Bone marrow (tissue), 2 donors: ENCODE results near the gene SLC6A3.
"Not testable (repeated sequence)": the region's sequence is repeated elsewhere in the genome, so short reads cannot be mapped to it uniquely, and the experiment has no call there.

ENCODE experiments used
- DNase-seq, 2 donors: peaks; one replicate each; lab custom pipeline; 2025; lab: John Stamatoyannopoulos, UW

The SLC6A3 gene

DNA sequence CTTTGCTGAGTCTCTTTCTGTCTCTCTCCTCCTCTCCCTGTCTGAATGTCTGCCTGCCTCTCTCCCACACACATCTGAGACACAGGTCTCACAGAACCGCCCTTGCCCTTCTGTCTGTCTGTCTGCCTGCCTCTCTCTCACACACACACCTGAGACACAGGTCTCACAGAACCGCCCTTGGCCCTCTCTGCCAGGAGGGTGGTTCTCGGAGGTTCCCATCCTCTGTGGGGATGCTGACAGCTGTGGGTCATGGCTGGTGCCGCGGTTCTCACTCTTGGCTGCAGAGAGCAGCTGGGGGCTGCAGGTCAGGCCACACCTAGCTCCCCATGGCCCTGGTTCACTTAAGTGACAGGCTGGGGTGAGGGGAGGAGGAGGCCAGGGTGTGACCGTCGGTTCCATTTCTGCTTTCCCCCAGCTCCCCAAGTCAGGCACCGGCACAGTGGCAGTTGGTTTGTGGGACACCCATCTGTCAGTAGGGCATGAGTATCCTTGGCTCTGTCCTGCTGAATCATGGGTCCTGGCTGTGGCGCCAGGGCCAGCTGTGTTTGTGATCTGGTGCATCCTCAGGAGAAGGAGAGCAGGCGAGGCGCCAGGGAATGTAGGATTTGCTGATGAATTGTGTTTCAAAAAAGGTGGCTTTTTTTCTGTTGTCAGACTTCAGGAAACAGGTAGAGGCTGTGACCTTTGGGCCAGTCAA is 58.0 kb downstream of the SLC6A3 start:
- DNase-seq: no peak

DNA sequence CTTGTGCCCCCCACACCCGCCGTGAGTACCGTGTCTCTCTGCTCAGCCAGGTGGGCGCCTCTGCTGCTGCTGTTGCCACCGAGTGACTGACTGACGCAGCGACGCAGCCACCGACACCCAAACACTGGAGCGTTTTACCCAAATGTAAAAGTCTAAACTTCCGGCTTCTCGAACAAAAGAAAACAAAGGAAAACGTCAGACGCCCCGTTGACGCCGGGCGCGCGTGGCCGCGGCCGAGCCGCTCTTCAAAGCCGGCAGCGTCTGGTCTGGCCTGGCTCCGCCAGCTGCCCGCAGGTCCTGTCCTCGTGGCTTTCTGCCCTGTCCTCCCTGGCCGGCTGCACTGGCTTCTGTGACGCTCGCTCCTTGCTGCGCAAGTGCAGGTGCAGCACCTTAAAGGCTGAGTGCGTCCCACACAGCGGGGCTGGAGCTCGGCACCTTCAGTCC is 58.9 kb downstream of the SLC6A3 start:
- DNase-seq: peak; percentile 16 to 43

DNA sequence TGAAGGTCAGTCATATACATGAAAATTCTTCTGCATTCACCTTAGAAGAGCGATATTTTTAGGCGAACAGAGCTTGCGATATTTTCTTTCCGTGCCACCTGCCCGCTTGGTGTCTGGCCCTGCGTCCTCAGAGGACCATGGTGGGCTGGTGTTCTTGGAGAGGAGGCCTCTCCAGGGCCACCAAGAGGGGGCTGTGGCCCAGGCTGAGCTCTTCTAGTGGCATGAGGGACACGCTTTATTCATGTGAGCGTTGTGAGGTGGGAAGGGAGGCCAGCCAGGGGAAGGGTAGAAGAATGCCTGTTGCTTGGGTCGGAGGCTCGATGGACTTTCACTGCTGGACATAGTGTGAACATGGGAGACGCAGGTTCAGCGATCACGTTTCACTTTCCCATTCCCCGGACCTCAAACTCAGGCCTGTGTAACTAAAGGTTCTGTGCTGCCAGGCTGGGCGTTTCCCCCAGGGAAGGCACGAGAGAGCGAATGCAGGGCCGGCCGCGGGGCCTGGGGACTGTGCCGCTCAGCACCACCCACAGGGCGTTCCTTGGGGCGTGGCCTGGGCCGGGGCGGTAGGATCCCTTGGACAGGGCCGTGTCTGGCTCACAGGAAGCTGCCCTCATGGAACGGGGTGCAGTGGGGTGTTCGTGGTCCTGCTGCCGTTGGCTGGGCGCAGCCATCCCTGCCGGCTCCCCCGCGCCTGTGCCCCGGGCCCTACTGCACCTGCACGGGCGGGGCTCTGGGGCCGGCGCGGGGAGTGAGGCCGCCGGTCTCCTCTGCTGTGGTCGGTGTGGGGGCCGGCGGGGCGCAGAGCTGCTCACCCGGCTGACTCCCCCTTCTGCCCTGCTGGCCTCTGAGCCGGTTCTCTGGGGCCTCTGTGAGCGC is 59.6 kb downstream of the SLC6A3 start:
- peak; percentile 38 to 65 for DNase-seq

DNA sequence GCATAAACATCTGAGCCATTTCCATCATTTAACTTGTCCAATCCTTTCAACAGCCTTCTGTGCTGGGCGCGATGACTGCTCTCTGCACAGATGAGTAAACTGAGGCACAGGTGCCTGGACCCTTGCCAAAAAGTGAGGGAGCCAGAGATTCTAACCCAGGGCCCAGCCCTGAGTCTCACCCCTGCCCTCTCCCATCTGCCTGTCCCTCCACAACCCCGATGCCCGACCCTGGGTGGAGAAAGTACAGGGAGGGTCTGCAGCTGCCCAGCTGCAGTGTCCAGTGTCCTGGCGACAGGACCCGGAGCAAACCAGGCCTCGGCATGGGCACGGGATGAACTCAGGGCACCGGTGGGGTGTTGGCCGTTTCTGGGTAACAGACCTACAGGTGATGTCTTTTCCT is 60.7 kb downstream of the SLC6A3 start:
- DNase-seq: no peak

DNA sequence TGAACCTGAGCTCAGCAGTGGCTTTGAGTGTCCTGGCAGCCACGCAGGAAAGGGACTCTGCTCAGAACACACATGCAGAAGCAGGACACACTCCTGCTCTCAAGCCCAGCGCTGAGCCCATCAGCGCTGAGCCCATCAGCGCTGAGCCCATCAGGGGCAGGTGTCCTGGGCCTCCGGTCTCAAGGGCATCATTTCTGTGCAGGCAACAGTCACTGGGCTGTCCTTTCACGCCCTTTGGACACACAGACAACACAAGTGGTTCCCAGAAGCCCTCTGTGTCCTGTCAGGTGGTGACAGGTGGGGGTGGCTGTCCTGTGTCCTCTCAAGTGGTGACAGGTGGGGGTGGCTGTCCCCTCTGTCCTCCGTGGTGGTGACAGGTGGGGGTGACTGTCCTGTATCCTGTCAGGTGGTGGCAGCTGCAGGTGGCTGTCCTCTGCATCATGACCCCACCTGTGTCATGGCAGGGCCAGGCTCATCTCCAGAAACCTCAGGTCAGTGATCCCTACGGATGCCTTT is 61.3 kb downstream of the SLC6A3 start:
- no peak for DNase-seq

DNA sequence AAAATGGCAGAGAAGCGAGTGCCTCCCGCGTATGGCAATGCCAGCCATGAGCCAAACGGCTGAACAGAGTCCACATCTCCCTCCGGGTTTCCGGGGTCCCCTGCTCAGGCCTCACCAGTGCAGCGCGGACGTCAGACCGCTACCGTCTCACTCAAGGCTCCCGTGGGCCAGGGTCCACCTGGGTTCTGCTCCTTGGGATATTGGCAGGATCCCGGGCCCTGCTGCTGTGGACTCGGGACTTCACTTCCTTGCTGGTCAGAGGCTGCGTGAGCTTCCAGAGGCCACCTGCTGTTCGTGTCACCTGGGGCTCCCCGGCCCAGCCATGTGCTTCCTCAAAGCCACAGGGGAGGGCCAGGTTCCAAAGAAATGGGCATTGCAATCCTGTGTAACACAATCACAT is 61.9 kb downstream of the SLC6A3 start:
- no peak for DNase-seq

DNA sequence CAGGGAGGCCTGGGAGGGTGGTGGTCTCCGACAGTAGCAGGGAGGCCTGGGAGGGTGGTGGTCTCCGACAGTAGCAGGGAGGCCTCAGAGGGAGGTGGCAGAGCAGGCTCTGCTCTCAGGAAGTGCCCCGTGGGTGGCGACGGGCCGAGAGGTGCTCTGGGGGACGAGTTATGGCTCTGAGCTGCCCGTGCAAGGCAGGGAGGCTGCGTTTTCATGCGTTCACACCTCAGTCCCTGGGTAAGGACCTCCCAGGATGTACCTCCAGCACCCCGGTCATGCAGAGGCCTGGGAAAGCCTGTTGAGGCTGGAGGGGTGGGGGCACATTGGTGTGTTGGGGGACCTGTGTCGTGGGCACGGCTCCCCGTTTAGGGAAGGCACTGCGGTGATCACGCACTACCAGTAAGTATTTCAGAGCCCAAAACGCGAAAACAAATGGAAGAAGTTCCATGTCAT is 63.0 kb downstream of the SLC6A3 start:
- DNase-seq: no peak

DNA sequence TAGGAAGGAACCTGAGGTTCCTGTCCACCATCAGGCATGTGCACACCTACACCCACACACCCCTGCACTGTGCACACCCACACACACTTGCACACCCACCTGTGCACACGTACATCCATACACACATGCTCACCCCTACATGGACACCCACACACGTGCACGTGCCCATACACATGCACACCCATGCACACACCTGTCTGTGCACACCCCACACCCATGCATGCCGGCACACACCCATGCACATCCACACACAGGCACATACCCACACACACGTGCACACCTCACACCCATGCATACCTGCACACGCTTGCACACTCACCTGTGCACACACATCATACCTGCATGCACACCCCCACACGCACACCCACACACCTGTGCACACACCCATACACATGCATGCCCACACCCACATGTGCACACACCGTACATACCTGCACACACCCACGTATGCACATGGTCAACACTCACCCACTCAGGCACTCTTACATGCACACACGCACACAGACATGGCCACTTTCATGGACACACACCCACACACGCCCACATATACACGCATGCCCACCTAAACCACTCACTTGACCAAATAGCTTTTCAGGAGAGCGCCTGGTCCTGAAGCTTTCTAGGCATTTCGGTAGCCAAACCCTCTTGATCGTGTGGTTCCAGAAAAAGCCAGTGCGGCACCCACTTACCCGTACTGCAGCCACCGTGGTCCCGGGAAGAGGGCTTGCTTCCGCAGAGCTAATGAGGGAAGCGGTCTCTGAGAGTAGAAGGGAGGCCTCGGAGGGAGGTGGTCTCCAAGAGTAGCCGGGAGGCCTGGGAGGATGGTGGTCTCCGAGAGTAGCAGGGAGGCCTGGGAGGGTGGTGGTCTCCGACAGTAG is 63.6 kb downstream of the SLC6A3 start:
- DNase-seq: no peak

DNA sequence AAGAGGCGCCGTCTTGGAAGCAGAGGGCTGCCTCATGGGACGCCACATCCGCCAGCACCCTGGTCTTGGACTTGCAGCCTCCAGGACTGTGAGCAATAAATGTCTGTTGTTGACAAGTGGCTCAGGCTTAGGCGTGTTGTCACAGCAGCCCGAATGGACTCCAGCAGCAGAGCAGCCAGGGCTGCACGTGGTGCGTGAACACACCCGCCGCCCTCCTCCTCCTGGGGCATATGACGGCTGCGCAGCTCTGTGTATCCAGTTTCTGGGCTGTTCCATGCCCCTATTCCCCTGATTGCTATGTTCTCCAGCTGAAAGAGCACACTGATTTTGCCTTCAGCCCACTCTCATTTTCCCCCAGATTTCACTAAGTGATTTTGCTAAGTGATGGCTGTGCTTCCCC is 64.3 kb downstream of the SLC6A3 start:
- no peak for DNase-seq

DNA sequence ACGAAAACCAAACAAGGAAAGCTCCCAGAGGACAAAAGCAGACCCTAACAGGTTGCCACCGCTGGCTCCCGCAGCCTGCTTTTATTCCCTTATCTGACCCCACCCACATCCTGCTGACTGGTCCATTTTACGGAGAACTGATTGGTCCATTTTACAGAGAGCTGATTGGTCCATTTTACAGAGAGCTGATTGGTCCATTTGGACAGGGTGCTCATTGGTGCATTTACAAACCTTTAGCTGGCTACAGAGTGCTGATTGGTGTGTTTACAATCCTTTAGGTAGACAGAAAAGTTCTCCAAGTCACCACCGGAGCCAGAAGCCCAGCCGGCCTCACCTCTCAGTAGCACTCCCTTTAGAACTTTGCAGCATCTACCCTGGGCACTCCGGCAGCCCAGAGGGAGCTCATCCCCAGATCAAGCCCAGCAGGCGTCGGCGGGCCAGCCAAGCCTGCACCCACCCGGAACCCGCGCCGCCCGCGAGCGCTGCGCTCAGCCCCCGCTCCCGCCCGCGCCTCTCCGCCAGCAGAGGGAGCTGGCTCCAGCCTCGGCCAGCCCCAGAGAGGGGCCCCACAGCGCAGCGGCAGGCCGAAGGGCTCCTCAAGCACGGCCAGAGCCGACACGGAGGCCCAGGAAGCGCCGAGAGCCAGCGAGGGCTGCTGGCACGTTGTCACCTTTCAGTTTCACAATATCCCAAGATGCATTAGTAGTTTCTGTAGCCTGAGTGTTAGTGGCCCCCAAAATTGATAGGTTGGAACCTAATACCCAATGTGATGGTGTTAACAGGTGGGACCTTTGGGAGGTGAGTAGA is 65.0 kb downstream of the SLC6A3 start:
- peak in 1 of 2 donors; percentile 10 for DNase-seq

DNA sequence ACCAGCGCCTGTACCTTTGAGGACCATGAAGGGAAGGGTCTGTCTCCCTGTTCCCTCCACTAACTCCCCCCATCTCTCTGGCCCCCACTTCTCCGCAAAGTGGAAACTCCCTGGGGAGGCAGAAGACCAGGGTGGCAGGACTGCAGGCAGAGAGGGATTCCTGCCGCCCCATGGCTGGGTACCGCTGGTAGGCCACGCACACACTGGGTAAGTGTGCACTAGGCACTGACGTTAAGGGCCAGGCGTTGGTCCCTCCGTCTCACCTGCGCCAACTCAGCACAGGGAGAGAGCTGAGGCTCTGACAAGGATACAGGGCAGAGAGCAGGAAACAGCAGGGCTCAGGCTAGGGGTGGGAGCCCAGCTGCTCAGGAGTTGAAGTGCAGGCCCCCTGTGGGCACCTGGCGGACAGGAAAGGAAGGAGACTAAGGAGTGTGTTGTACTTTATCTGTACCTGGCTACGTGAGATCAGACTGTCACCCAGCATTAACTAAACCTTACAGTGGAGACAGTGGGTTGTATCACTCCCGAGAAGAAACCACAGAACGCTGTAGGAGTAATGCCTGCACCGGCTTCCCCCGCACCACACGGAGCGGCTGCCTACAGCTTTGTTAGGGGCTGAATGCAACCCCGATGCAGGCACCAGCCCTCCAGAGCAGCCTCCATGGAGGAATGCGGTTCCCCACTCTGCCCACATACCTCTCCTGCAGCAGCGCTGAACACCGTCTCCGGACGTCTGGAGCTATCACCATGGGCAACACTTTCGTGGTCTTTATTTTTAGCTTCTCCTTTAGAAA is 66.2 kb downstream of the SLC6A3 start:
- no peak for DNase-seq

DNA sequence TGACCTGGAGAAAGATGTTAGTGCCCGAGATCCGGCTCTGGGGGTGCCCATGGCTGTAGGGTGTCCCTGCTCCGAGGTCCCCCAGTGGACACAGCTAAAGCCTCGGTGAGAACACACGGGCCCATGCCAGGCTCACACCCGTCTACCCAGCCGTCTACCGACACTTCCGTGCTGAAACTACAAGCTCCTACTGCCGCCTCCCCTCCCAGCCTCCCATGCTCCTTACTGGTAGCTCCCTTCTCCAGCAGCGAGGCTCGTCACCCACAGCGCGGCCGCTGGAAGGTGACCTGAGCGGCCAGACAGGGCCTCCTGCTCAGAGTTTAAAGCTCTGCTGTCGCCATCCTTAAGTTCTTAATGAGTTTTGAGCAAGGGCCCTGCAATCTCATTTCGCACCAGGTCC is 67.1 kb downstream of the SLC6A3 start:
- no peak for DNase-seq

DNA sequence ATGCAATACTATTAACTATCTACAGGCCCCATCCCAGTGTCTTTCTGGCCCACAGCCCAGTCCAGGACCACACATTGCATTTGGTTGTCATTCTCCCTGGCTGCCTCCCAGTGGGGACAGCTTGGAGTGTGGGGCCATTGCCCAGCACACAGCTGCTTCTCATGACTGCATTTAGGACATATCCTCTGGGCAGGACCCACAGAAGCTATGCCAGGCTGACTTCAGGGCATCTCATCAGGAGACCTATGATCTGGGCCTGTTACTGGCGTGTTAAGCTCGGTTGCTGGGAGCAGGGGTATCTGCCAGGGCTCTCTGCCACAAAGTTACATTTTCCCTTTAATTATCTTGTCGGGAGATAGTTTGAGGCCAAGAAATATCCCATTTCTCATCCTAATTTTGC is 68.3 kb downstream of the SLC6A3 start:
- DNase-seq: no peak

DNA sequence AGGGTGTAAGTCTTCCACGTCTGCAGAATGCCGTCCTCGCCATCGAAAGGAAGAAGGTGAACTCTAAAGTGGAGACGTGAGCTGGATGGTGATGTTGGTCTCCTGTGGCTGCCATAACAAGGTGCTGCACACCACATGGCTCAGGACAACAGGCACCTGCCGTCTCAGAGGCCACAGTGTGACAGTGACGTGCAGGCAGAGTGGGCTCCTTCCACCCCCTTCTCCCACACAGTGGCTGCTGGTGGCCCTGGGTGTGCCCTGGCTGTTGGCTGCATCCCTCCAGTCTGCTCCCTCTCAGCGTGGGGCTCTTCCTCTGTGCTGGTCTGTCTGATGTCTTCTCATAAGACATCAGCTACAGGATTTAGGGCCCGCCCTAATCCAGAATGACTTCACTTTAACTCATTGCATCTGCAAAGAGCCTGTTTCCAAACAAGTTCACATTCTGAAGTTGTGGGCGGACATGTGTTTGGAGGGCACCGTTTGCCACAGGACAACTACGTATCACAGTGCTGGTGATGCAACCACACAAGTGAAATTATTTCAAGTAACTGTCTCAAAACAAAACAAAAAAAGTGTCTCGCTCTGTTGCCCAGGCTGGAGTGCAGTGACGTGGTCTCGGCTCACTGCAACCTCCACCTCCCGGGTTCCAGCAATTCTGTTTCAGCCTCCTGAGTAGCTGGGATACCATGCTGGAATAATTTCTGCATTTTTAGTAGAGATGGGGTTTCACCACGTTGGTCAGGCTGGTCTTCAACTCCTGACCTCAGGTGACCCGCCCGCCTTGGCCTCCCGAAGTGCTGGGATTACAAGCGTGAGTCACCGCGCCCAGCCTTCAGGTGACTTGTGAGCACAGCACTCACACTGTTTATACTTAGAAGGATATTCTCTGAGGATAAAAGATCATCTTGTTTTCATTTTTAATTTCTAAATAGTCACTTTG is 69.1 kb downstream of the SLC6A3 start:
- DNase-seq: no peak

DNA sequence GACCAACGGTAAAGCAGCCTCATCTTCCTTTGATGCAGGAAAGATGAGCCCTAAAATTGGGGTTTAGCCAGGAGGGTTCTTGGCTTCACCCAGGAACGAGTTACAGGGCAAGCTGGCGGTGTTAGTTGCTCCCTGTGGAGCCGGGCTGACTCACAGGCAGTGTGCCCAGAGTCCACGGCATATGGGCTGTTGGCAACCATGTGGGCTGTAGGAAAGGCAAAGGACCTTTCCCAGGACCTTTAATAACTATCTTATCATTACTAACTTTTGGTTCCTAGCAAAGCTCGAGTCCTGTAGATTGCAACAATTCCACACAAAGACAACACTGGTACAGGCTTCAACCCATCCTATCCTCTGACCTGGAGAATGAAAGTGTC is 70.6 kb downstream of the SLC6A3 start:
- no peak for DNase-seq

DNA sequence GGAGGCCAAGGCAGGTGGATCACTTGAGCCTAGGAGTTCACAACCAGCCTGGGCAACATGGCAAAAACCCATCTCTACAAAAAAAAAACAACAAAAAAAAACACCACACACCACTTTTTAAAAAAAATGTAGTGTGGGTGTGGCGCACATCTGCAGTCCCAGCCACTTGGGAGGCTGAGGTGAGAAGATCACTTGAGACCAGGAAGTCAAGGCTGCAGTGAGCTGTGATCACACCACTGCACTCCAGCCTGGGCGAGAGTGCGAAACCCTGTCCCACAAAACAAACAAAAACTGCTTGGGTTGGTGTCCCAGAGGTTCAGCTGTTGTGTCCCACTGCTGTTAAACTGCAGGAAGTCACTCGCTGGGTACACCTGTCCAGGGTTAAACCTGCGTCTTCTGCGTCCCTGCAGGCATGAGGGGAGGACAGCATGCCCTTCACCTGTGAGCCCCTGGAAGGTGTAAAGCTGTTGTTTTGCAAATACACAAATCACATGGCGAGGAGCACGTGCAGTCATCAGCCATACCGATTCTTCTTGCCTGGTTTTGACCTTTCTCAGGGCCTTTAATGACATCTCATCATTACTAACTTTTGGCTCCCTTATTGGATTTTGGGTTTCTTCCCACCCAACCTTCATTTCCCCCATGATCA is 71.1 kb downstream of the SLC6A3 start:
- DNase-seq: no peak

DNA sequence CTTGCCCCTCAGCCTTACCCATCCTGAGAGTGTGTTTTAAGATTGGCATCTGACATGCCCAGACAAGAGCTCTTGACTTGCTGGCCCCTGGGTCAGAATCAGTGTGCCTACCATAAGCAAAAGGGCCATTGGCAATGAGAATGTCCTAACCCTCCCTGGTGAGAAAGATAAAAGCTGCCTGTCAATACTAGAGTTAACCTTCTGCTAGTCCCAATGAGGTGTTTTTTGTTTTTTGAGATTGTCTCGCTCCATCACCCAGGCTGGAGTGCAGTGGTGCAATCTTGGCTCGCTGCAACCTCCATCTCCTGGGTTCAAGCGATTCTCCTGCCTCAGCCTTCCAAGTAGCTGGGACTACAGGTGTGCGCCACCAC is 73.3 kb downstream of the SLC6A3 start:
- not testable (repeated sequence) for DNase-seq

DNA sequence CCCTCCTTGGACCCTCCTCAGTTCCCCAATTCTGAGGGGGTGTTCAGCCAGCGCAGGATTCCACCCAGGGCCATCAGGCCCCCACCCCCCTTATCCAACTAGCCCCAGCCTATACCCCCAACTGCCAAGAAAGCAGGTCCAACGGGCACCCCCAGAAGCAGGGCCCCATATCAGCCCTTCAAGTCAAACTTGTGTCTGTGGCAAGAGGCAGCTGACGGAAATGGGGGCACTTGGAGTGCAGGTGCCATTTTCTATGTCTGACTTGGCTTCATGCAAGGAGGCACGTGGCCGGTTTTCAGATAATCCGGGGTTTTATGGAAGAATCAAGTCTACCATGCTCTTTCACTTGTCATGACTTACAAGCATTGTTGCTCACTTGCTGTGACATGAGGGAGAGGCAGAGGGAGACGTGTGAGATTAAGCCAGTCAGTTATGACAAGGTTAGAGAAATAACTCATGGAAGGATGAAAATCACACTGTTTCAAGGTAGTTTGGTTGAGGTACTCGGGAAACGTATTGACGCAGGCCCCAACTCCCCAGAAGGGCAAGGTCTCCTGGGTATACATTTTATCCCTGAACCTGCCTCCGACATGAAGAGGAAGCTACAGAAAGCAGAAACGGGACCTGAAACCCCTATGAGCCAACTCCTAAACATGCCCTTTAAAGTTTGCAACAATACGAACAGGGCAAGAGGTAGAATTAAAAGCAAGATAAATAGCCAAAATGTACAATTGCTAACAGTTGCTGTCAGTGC is 73.8 kb downstream of the SLC6A3 start:
- DNase-seq: no peak
